SU-DHL-6 (cell line): ENCODE data around the gene VPS11.

Experiments
- CTCF ChIP-seq: fragments of 200-600 bp; sonication (generic); IDR thresholded peaks from one replicate; pipeline ENCODE4 v1.5.1; 2017; ENCODE audit warnings: antibody characterized with exemption, mild to moderate bottlenecking, low read length, moderate library complexity; ENCODE audit not compliant: insufficient read depth, poor library complexity, severe bottlenecking
- EZH2phosphoT487 ChIP-seq: fragments of 200-600 bp; sonication (generic), shearing (Covaris generic); conservative IDR thresholded peaks from 2 replicates; pipeline ENCODE4 v1.6.1; 2018; ENCODE audit warnings: mild to moderate bottlenecking, antibody characterized with exemption, low read length, moderate library complexity, mixed read lengths

DNA sequence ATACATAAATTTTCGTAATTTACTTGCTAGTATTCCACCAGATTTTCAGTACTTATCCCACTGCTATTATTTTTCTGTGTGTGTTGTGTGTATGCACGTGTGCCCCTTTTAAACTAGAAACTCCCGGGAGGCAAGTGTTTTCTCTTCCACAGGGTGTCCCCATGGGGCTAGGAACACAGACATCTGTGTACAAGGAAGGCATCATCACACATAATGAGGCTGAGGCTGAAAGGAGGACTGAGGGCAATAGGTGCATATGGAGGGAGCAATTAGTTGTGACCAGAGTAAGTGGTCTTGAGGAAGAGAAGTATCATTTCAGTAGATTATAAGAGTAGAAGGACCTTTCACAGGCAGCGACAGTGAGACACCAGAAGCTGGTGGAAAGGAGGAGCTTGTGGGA is 36.2 kb downstream of the VPS11 start:
- TF ChIP-seq CTCF (no peak), EZH2phosphoT487 (no peak)
